SU-DHL-6 (cell line): ENCODE data around the gene BZW1.
A peak's percentile ranks its signal among the peaks of the same experiment; 100 is the strongest.

Source experiments
- H2AFZ ChIP-seq: fragments of 200-600 bp; sonication (generic); 2 replicates; pipeline ENCODE4 v1.6.1; 2014; ENCODE audit warnings: low read depth, mild to moderate bottlenecking, moderate library complexity, mixed read lengths, antibody characterized with exemption, low read length; ENCODE audit not compliant: severe bottlenecking
- H3F3A ChIP-seq: fragments of 200-600 bp; shearing (Covaris generic); 2 replicates; pipeline ENCODE4 v1.6.0; 2016; ENCODE audit warnings: antibody characterized with exemption, mild to moderate bottlenecking; ENCODE audit not compliant: insufficient read depth
- H3K27ac ChIP-seq: fragments of 200-600 bp; sonication (generic); 2 replicates; pipeline ENCODE4 v1.5.1; 2016; ENCODE audit warnings: low read depth, mild to moderate bottlenecking, low read length, moderate library complexity, mixed read lengths
- H3K27me3 ChIP-seq: fragments of 200-600 bp; sonication (generic), shearing (Covaris generic); 2 replicates; pipeline ENCODE4 v1.6.0; 2014; ENCODE audit warnings: mild to moderate bottlenecking, low read length
- H3K36me3 ChIP-seq: fragments of 200-600 bp; sonication (generic); 2 replicates; pipeline ENCODE4 v1.6.1; 2014; ENCODE audit warnings: mild to moderate bottlenecking, low read length, mixed read lengths
- H3K4me2 ChIP-seq: fragments of 300-600, 200-600 bp; shearing (Covaris generic), sonication (generic); 2 replicates; pipeline ENCODE4 v1.6.0; 2014; ENCODE audit warnings: low read length, low read depth, mild to moderate bottlenecking; ENCODE audit not compliant: poor library complexity, severe bottlenecking
- H3K4me3 ChIP-seq: fragments of 200-600 bp; sonication (generic); 2 replicates; pipeline ENCODE4 v1.5.1; 2014; ENCODE audit warnings: antibody characterized with exemption, low read length, mild to moderate bottlenecking, mixed read lengths; ENCODE audit not compliant: insufficient read depth, poor library complexity, severe bottlenecking
- H3K79me2 ChIP-seq: fragments of 200-600 bp; sonication (generic); 2 replicates; pipeline ENCODE4 v1.6.1; 2014; ENCODE audit warnings: mild to moderate bottlenecking, low read length, moderate library complexity; ENCODE audit not compliant: insufficient read depth
- H3K9ac ChIP-seq: fragments of 200-600 bp; sonication (generic); 2 replicates; pipeline ENCODE4 v1.7.0; 2014; ENCODE audit warnings: mild to moderate bottlenecking, low read length
- H3K9me2 ChIP-seq: fragments of 200-600 bp; sonication (generic); replicated peaks from 2 replicates; pipeline ENCODE4 v1.6.1; 2014; ENCODE audit warnings: low read length; ENCODE audit not compliant: insufficient read depth
- H3K9me3 ChIP-seq: fragments of 200-600 bp; sonication (generic); 2 replicates; pipeline ENCODE4 v1.6.1; 2014; ENCODE audit warnings: low read length, mixed read lengths; ENCODE audit not compliant: insufficient read depth
- H4K20me1 ChIP-seq: fragments of 200-600 bp; sonication (generic); 2 replicates; pipeline ENCODE4 v1.6.1; 2014; ENCODE audit warnings: low read depth, mild to moderate bottlenecking, antibody characterized with exemption, low read length, moderate library complexity, mixed read lengths
- EZH2phosphoT487 ChIP-seq: fragments of 200-600 bp; sonication (generic), shearing (Covaris generic); conservative IDR thresholded peaks from 2 replicates; pipeline ENCODE4 v1.6.1; 2018; ENCODE audit warnings: mild to moderate bottlenecking, antibody characterized with exemption, low read length, moderate library complexity, mixed read lengths
- TF ChIP-seq, protein P1 (sequence below): fragments of 200-600 bp; sonication (generic); IDR thresholded peaks from one replicate; pipeline ENCODE4 v1.5.1; 2017; ENCODE audit warnings: antibody characterized with exemption, mild to moderate bottlenecking, low read length, moderate library complexity; ENCODE audit not compliant: insufficient read depth, poor library complexity, severe bottlenecking

BZW1 gene

DNA sequence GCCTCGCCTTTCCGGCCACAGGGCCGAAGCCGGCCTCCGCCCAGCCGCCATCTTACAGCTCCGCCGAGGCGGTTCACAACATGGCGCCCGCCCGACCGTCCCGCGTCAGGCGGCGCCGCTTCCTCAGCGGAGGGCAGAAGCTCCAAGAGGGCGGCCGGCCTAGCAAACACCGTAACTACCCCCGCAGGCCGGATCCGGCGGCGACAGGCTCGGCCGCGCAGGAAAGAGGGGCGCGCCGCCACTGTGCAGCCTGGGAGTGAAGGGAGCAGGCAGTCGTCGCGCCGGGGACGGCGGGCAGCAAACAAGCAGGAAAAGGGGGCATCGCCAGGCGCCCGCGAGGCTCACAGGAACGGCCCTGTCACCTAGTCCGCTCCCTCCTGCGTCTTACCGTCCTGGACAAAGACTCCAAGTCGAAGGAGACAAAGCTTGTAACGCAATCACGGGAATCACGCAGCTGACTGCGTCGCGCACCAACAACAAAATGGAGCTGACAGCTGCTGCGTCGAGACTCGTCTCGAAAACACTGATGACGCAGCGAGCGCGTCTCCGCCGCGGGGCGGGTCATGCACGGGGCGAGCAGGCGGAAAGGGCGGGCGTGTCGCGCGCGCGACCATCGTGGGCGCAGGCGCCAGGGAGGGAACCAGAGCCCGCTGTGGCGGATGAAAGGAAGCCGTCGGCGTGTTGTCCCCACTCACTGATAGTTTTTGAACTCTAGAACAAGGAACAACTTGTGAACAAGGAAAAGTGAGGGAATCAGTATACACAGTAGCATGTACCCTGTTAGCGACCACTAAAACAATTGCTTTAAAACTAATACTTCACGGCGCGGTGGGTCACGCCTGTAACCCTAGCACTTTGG, 52.7 kb downstream of the BZW1 start, which contains the start of gene CLK1:
Gene CLK1, minus strand, starts transcription at position 483 of the 859 bp plus-strand sequence. CDS start 2,796 bp downstream, outside the sequence.
- Histone ChIP-seq H3K27me3 (no peaks in the 10 kb centered on the region), H3K9ac (peak within 1 kb of the TSS; percentile 97), H3K9me2 (no peaks in the 10 kb centered on the region), H3K79me2 (peaks cover 50% of the 10 kb centered on the region), H3K4me2 (peak within 1 kb of the TSS; percentile 89), H3K9me3 (no peaks in the 10 kb centered on the region), H4K20me1 (peaks cover 28% of the 10 kb centered on the region), H3K27ac (peak within 1 kb of the TSS; percentile 86), H3K36me3 (peaks cover 30% of the 10 kb centered on the region), H2AFZ (peak within 1 kb of the TSS; percentile 57), H3K4me3 (peak within 1 kb of the TSS; percentile 89), H3F3A (peaks cover 15% of the 10 kb centered on the region)
- no peak for TF ChIP-seq EZH2phosphoT487
- TF ChIP-seq, protein P1, sequence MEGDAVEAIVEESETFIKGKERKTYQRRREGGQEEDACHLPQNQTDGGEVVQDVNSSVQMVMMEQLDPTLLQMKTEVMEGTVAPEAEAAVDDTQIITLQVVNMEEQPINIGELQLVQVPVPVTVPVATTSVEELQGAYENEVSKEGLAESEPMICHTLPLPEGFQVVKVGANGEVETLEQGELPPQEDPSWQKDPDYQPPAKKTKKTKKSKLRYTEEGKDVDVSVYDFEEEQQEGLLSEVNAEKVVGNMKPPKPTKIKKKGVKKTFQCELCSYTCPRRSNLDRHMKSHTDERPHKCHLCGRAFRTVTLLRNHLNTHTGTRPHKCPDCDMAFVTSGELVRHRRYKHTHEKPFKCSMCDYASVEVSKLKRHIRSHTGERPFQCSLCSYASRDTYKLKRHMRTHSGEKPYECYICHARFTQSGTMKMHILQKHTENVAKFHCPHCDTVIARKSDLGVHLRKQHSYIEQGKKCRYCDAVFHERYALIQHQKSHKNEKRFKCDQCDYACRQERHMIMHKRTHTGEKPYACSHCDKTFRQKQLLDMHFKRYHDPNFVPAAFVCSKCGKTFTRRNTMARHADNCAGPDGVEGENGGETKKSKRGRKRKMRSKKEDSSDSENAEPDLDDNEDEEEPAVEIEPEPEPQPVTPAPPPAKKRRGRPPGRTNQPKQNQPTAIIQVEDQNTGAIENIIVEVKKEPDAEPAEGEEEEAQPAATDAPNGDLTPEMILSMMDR, result no peak

DNA sequence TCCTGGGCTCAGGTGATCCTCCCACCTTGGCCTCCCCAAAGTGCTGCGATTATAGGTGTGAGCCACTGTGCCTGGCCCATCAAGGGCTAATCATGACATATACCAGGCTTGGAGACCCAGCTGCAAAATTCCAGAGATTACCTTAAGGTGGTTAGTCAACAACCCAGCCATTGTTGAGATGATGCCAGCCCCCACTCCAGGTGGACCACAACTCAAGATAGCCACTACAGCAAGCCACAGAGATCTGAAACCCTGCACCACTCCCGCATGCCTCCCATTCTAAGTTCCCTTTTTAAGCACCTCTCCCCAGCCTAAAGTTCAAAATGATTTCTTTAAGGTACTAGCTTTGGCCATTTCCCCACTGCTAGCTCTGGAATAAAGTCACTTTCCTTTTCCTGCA, 57.3 kb downstream of the BZW1 start:
- 0 out of 2 replicates have a peak, but pooled peaks cover 2% of the 10 kb centered on the region for H3K36me3 ChIP-seq
- H3K79me2 ChIP-seq, result peaks cover 4% of the 10 kb centered on the region
- no peaks in the 10 kb centered on the region for H3K27me3 ChIP-seq
- peaks cover 5% of the 10 kb centered on the region for H3F3A ChIP-seq
- H2AFZ ChIP-seq, result no peak overlapping the region
- no peak overlapping the region for H3K9ac ChIP-seq
- H3K27ac ChIP-seq, result no peak overlapping the region
- no peaks in the 10 kb centered on the region for H3K9me2 ChIP-seq
- no peaks in the 10 kb centered on the region for H3K9me3 ChIP-seq
- no peak overlapping the region for H3K4me3 ChIP-seq
- no peak for TF ChIP-seq EZH2phosphoT487
- TF ChIP-seq, protein P1, result no peak
- no peaks in the 10 kb centered on the region for H4K20me1 ChIP-seq
- no peak overlapping the region for H3K4me2 ChIP-seq

DNA sequence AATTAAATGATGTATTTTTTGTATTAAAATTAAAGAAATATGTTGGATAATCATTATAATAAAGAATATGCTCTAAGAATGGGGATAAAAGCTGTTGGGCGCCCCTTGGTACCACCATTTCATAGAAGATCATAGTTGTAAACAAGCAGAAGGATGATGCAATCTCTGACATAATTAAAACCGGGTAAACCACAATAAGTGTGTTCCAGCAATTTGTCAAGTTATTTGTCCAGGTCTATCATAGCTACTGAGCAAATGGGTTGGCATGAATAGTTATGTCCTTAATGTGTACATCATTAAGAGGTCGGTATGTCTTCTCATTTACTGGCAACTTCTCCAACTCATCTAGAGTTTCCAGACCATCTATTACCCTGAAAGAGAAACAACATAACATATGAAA, 59.4 kb downstream of the BZW1 start:
- H3K4me2 ChIP-seq, result no peak overlapping the region
- H3K27ac ChIP-seq, result no peak overlapping the region
- no peak overlapping the region for H3K4me3 ChIP-seq
- H3K27me3 ChIP-seq, result no peaks in the 10 kb centered on the region
- H3K9ac ChIP-seq, result no peak overlapping the region
- no peak overlapping the region for H2AFZ ChIP-seq
- no peaks in the 10 kb centered on the region for H3K9me3 ChIP-seq
- no peaks in the 10 kb centered on the region for H4K20me1 ChIP-seq
- H3K79me2 ChIP-seq, result no peaks in the 10 kb centered on the region
- peaks cover 5% of the 10 kb centered on the region for H3F3A ChIP-seq
- no peak for TF ChIP-seq EZH2phosphoT487
- TF ChIP-seq, protein P1, result no peak
- H3K36me3 ChIP-seq, result peaks cover 12% of the 10 kb centered on the region; the same call in 1 of the 2 replicates
- H3K9me2 ChIP-seq, result no peaks in the 10 kb centered on the region
